ENCODE measurements around the gene CACFD1. TPM values are rescaled to one million over a fixed set of nuclear protein-coding genes. Genes with fewer than 3 reads are reported as not detected.
"Not testable (repeated sequence)": the region's sequence is repeated elsewhere in the genome, so short reads cannot be mapped to it uniquely, and the experiment has no call there.

Gene CACFD1
- total RNA-seq, 1 donor from 2014 or later: 9.1 TPM

DNA sequence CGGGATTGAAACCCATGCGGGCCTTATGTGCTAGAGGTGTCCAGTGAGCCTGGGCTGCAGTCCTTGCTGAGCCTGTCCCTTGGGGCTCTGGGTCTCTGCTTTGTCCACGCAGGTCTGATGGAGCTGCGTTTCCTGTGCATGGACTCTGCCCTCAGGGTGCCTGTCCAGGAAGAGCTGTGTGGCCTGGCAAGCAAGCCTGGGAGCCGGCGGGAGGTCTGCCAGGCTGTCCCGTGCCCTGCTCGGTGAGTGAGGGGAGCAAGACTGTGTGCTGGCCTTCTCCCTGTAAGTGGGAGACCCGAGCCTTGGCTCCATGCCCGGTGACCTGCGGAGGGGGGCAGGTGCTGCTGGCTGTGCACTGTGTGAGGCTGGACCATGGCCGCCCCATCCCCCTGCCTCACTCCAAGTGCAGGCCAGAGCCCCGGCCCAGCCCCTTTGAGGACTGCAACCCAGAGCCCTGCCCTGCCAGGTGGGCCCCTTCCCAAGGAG is 11.2 kb upstream of the CACFD1 start:
- no peak for DNase-seq (ENCODE audit: extremely low spot score in 2 of 2)
- no peaks in the 10 kb centered on the region for H3K36me3 ChIP-seq
- TF ChIP-seq POLR2AphosphoS5 (IDR thresholded peaks at IDR 0.05; ENCODE audit: insufficient read depth in 1 of 2, low read depth in 1 of 2): no peak
- TF ChIP-seq POLR2A (IDR thresholded peaks at IDR 0.05): no peak
- TF ChIP-seq CTCF (IDR thresholded peaks at IDR 0.05): no peak
- no peak overlapping the region for H3K4me3 ChIP-seq
- no peaks in the 10 kb centered on the region for H3K9me3 ChIP-seq
- intact Hi-C loops (cut with DNase I): no loop called here
- H3K27me3 ChIP-seq: no peaks in the 10 kb centered on the region
- H3K27ac ChIP-seq: no peak overlapping the region
- H3K4me1 ChIP-seq: no peaks in the 10 kb centered on the region

DNA sequence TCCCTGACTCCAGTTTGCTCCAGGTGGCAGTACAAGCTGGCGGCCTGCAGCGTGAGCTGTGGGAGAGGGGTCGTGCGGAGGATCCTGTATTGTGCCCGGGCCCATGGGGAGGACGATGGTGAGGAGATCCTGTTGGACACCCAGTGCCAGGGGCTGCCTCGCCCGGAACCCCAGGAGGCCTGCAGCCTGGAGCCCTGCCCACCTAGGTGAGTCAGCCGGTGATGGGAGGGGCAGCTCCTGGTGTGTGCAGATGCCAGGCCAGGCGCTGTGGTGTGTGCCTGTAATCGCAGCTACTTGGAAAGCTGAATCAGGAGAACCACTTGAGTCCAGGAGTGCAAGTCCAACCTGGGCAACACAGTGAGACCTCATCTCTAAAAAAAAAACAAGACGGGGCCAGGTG is 10.0 kb upstream of the CACFD1 start:
- Histone ChIP-seq H3K9me3 (no peaks in the 10 kb centered on the region), H3K36me3 (no peaks in the 10 kb centered on the region), H3K4me3 (no peak overlapping the region), H3K4me1 (no peaks in the 10 kb centered on the region), H3K27ac (no peak overlapping the region), H3K27me3 (no peaks in the 10 kb centered on the region)
- intact Hi-C loops (cut with DNase I): no loop called here
- no peak for TF ChIP-seq POLR2A (IDR thresholded peaks at IDR 0.05)
- no peak for TF ChIP-seq CTCF (IDR thresholded peaks at IDR 0.05)
- TF ChIP-seq POLR2AphosphoS5 (IDR thresholded peaks at IDR 0.05; ENCODE audit: insufficient read depth in 1 of 2, low read depth in 1 of 2): no peak
- no peak for DNase-seq (ENCODE audit: extremely low spot score in 2 of 2)

DNA sequence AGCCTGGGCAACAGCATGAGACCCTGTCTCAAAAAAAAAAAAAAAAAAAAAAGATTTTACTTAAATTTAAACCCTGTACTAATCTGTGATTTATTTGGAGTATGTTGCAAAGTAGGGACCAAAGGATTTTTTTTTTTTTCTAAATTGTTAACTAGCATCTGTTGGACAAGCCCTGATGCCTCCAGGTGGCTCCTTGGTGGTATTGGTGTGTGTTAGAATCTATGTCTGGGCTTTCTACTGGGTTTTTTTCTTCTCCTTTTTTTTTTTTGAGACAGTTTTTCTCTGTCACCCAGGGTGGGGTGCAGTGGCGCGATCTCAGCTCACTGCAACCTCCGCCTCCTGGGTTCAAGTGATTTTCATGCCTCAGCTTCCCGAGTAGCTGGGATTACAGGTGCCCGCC is 7.9 kb upstream of the CACFD1 start:
- H3K4me1 ChIP-seq; DNase-seq (ENCODE audit: extremely low spot score in 2 of 2); H3K4me3 ChIP-seq; H3K9me3 ChIP-seq; H3K27me3 ChIP-seq; intact Hi-C loops (cut with DNase I); H3K27ac ChIP-seq; H3K36me3 ChIP-seq: not testable (repeated sequence)

GRCh38 chr9:133452562-133452961 is 7.2 kb upstream of the CACFD1 start:
- Histone ChIP-seq H3K27me3 (no peaks in the 10 kb centered on the region), H3K4me3 (no peak overlapping the region), H3K27ac (no peak overlapping the region), H3K9me3 (no peaks in the 10 kb centered on the region), H3K4me1 (no peaks in the 10 kb centered on the region), H3K36me3 (no peaks in the 10 kb centered on the region)
- intact Hi-C loops (cut with DNase I): no loop called here
- TF ChIP-seq POLR2A (IDR thresholded peaks at IDR 0.05) (no peak), CTCF (IDR thresholded peaks at IDR 0.05) (no peak), POLR2AphosphoS5 (IDR thresholded peaks at IDR 0.05; ENCODE audit: insufficient read depth in 1 of 2, low read depth in 1 of 2) (no peak)
- DNase-seq (ENCODE audit: extremely low spot score in 2 of 2): no peak

DNA sequence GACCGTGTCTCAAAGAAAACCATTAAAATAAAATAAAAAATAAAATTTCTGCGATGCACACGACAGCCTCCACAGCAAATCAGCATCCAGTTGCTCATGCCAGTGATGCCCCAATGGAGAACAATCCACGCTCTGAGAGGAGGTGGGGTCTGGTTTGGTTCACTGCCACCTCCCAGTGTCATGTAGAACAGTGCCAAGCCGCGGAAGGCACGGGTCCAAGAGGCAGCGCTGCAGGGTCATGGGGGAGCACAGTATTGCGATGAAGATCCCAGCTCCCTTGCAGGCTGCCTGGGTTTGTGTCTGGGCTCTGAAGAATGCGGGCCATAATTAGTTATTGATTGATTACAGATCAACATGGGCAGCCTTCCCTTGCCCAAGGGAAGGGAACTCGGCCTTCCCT is 6.1 kb upstream of the CACFD1 start:
- Histone ChIP-seq H3K4me1 (peaks cover 1% of the 10 kb centered on the region), H3K36me3 (no peaks in the 10 kb centered on the region), H3K27me3 (no peaks in the 10 kb centered on the region), H3K9me3 (no peaks in the 10 kb centered on the region), H3K27ac (no peak overlapping the region), H3K4me3 (no peak overlapping the region)
- intact Hi-C loops (cut with DNase I): no loop called here
- DNase-seq (ENCODE audit: extremely low spot score in 2 of 2): no peak
- TF ChIP-seq POLR2AphosphoS5 (IDR thresholded peaks at IDR 0.05; ENCODE audit: insufficient read depth in 1 of 2, low read depth in 1 of 2) (no peak), POLR2A (IDR thresholded peaks at IDR 0.05) (no peak), CTCF (IDR thresholded peaks at IDR 0.05) (no peak)

DNA sequence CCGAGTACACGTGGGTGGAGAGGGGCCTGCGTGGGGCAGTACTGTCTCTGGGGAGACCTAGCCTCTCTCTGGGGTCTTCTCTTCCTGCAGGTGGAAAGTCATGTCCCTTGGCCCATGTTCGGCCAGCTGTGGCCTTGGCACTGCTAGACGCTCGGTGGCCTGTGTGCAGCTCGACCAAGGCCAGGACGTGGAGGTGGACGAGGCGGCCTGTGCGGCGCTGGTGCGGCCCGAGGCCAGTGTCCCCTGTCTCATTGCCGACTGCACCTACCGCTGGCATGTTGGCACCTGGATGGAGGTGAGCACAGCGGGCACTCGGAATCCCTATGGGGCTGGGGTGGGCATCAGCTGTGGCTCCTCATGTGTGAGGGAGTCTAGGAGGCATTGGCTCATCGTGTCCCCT is 5.5 kb upstream of the CACFD1 start:
- Histone ChIP-seq H3K27me3 (no peaks in the 10 kb centered on the region), H3K36me3 (no peaks in the 10 kb centered on the region), H3K9me3 (no peaks in the 10 kb centered on the region), H3K4me1 (peaks cover 8% of the 10 kb centered on the region), H3K4me3 (no peak overlapping the region), H3K27ac (no peak overlapping the region)
- TF ChIP-seq CTCF (IDR thresholded peaks at IDR 0.05): no peak
- TF ChIP-seq POLR2AphosphoS5 (IDR thresholded peaks at IDR 0.05; ENCODE audit: insufficient read depth in 1 of 2, low read depth in 1 of 2): no peak
- TF ChIP-seq POLR2A (IDR thresholded peaks at IDR 0.05): no peak
- DNase-seq (ENCODE audit: extremely low spot score in 2 of 2): no peak
- intact Hi-C loops (cut with DNase I): no loop called here

Measured in vagina (tissue), 2 donors.